Fibroblast of the aortic adventitia (primary cell): ENCODE data around the gene MON2. TPM values are rescaled to one million over a fixed set of nuclear protein-coding genes. Genes with fewer than 3 reads are reported as not detected.
A peak's percentile ranks its signal among the peaks of the same experiment; 100 is the strongest.

Experiments
- DNase-seq: peaks from one replicate; pipeline ENCODE4 v3.0.0-alpha.2; 2010; ENCODE audit warnings: low read depth
- H3K4me3 ChIP-seq: 2 replicates; pipeline ENCODE4 v1.5.1; 2011; ENCODE audit warnings: low read depth, mild to moderate bottlenecking, control low read depth, low read length, moderate library complexity
- CTCF ChIP-seq: IDR thresholded peaks from 2 replicates; pipeline ENCODE4 v1.5.1; 2011; ENCODE audit warnings: mild to moderate bottlenecking, low read length, control low read depth, inconsistent platforms; ENCODE audit not compliant: insufficient read depth
- small RNA-seq: library from RNA; depleted of rRNA; stranded (forward); fragments of <200 nt; gene quantifications from one replicate; pipeline ENCODE3, GENCODE V24; 2012
- total RNA-seq: library from RNA; depleted of rRNA; stranded (reverse); fragments of >200 nt; gene quantifications from 2 replicates; pipeline ENCODE4 v1.2.3, GENCODE V29; 2012; ENCODE audit warnings: low replicate concordance

Gene MON2
- total RNA-seq, 1 donor: 66.1 TPM

DNA sequence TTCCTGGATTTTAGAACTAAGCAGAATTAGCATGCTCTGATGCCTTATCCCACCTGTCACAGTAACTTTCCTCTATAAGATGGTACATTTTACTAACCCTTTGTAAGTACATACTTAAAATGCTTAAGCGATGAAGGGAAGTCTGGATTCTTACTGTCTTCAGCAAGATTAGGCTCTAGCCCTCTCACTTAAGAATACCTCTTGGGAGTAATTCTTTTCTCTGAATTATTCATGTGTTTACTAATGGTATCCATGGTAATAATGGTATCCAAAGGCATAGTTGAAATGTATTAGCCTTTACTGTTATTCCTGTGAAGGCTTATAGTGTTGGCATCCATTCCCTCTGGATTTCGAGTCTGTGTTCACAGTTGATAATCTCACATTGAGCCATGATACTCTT is 176.9 kb downstream of the MON2 start:
- TF ChIP-seq CTCF: no peak
- no peak overlapping the region for H3K4me3 ChIP-seq
- no peak for DNase-seq

- TF ChIP-seq CTCF: no peak
Observed at GRCh38 chr12:62646566-62646965, 179.9 kb downstream of the MON2 start.

DNA sequence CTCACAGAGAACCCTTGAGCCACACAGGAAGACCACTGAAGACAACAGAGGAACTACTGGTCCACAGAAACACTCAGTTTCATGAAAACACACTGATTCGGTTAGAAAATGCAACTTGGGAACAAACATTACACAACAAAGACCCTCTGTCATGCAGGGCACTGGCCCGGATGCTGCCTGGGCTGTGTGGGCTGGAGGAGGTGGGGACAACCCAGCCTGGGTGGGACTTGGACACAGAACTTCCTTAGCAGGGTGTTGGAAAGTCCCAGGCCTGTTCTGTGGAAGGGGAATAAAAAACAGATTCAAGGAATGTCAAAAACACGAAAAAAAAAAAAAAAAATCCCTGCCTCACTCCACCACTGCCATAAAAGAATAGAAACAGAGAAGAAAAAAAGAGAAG is 181.0 kb downstream of the MON2 start:
- no peak for TF ChIP-seq CTCF
- DNase-seq: peak; percentile 67
- no peak overlapping the region for H3K4me3 ChIP-seq

More at GRCh38 chr12:62646566-62646965, 179.9 kb downstream of the MON2 start:
- no peak overlapping the region for H3K4me3 ChIP-seq
- DNase-seq: no peak

- no peak for TF ChIP-seq CTCF
- no peak overlapping the region for H3K4me3 ChIP-seq
- no peak for DNase-seq
Observed at GRCh38 chr12:62649412-62650138, 182.9 kb downstream of the MON2 start.

Small RNAs within 50 kb of the gene (small RNA-seq; reads per million reads assigned to genes)
- gene MIRLET7I (1,416 reads per million, percentile 99 among the genes with 10 or more reads in this experiment), gene RNU6-399P (not detected)

Other genes starting within 250 kb of the MON2 start
- gene USP15, start 206.4 kb upstream of the MON2 start, total RNA-seq: 65.7 and 67.3 TPM in 2 replicates